WTC11 (cell line): ENCODE results near the gene TM9SF3. TPM values are rescaled to one million over a fixed set of nuclear protein-coding genes. Genes with fewer than 3 reads are reported as not detected.

Source experiments
- ATAC-seq: fragments of 200-7000 bp; cut with Tn5 transposase; 2 replicates; pipeline ENCODE4 v1.10.0; 2021; ENCODE audit warnings: mild to moderate bottlenecking, moderate library complexity
- Bru-seq: library from RNA; stranded (reverse); fragments of 400-500 nt; gene quantifications from one replicate; lab custom pipeline; 2021; lab: Mats Ljungman, UMichigan
- CTCF ChIA-PET: fragments of 300-600 bp; sonication (Branson Sonifier 250); formaldehyde crosslinking; loops from one replicate; lab custom pipeline; 2021; ENCODE audit warnings: antibody characterized with exemption; lab: Charles Lee
- POLR2A ChIA-PET: fragments of 350-600 bp; sonication (Branson Sonifier 250); formaldehyde crosslinking; loops from one replicate; lab custom pipeline; 2021; ENCODE audit warnings: antibody characterized with exemption; lab: Charles Lee
- DNase-seq: peaks from one replicate; pipeline ENCODE4 v3.0.0; 2021; ENCODE audit warnings: low spot score
- H3K27ac Mint-ChIP-seq: 2 replicates; pipeline ENCODE4 v1.8.0; 2021; ENCODE audit warnings: mixed read lengths
- H3K27me3 Mint-ChIP-seq: 2 replicates; pipeline ENCODE4 v1.8.0; 2021; ENCODE audit warnings: low read depth, mild to moderate bottlenecking, moderate library complexity, mixed read lengths
- H3K36me3 Mint-ChIP-seq: 2 replicates; pipeline ENCODE4 v1.8.0; 2021; ENCODE audit warnings: mixed read lengths
- H3K4me1 Mint-ChIP-seq: 2 replicates; pipeline ENCODE4 v1.8.0; 2022; ENCODE audit warnings: mixed read lengths
- H3K4me3 Mint-ChIP-seq: 2 replicates; pipeline ENCODE4 v1.8.0; 2021; ENCODE audit warnings: mild to moderate bottlenecking, moderate library complexity, mixed read lengths
- H3K9me3 Mint-ChIP-seq: 2 replicates; pipeline ENCODE4 v1.8.0; 2021; ENCODE audit warnings: mixed read lengths
- ATF1 ChIP-seq: sonication (generic); formaldehyde crosslinking; IDR thresholded peaks from 2 replicates; pipeline ENCODE4 v1.8.1; 2023; ENCODE audit warnings: mild to moderate bottlenecking, moderate library complexity, missing genetic modification reagents
- CREM ChIP-seq: sonication (generic); formaldehyde crosslinking; IDR thresholded peaks from 2 replicates; pipeline ENCODE4 v1.8.1; 2022; ENCODE audit warnings: mild to moderate bottlenecking, missing genetic modification reagents, moderate library complexity
- ESRRA ChIP-seq: sonication (generic); formaldehyde crosslinking; IDR thresholded peaks from 2 replicates; pipeline ENCODE4 v1.8.1; 2022; ENCODE audit warnings: mild to moderate bottlenecking, missing genetic modification reagents, borderline replicate concordance
- FOXJ3 ChIP-seq: sonication (generic); formaldehyde crosslinking; IDR thresholded peaks from 2 replicates; pipeline ENCODE4 v1.9.0; 2021; ENCODE audit warnings: missing genetic modification reagents, mild to moderate bottlenecking, borderline replicate concordance
- GABPB1 ChIP-seq: sonication (generic); formaldehyde crosslinking; IDR thresholded peaks from 2 replicates; pipeline ENCODE4 v1.8.1; 2023; ENCODE audit warnings: mild to moderate bottlenecking, missing genetic modification reagents
- NR2C2 ChIP-seq: sonication (generic); formaldehyde crosslinking; IDR thresholded peaks from 2 replicates; pipeline ENCODE4 v1.8.0; 2022; ENCODE audit warnings: mild to moderate bottlenecking, missing genetic modification reagents
- PRRX2 ChIP-seq: fragments of 250-450 bp; sonication (Bioruptor Pico); IDR thresholded peaks from 2 replicates; pipeline ENCODE4 v1.8.0; 2021; ENCODE audit warnings: mild to moderate bottlenecking
- SMAD4 ChIP-seq: sonication (generic); formaldehyde crosslinking; IDR thresholded peaks from 2 replicates; pipeline ENCODE4 v1.8.0; 2022; ENCODE audit warnings: mild to moderate bottlenecking, missing genetic modification reagents
- TCF7 ChIP-seq: sonication (generic); formaldehyde crosslinking; IDR thresholded peaks from 2 replicates; pipeline ENCODE4 v1.8.0; 2022; ENCODE audit warnings: mild to moderate bottlenecking, low read depth, missing genetic modification reagents, moderate library complexity
- TEAD4 ChIP-seq: sonication (generic); formaldehyde crosslinking; IDR thresholded peaks from 2 replicates; pipeline ENCODE4 v1.8.0; 2022; ENCODE audit warnings: mild to moderate bottlenecking, missing genetic modification reagents
- ZNF396 ChIP-seq: fragments of 250-450 bp; sonication (Bioruptor Pico); IDR thresholded peaks from 2 replicates; pipeline ENCODE4 v1.8.0; 2021; ENCODE audit warnings: mild to moderate bottlenecking, moderate library complexity, borderline replicate concordance
- long read RNA-seq, 3 experiments: library from RNA in 1 of 3; library from capped mRNA in 1 of 3; library from polyadenylated mRNA in 1 of 3; unstranded in 2 of 3; stranded (forward) in 1 of 3; transcript quantifications; one replicate each; pipeline ENCODE4 v2.0.0, GENCODE V29; 2021
- total RNA-seq: library from RNA; stranded (reverse); gene quantifications from 3 replicates; pipeline ENCODE4 v1.2.3, GENCODE V29; 2021
- TF ChIP-seq, protein P1 (sequence below): sonication (generic); formaldehyde crosslinking; conservative IDR thresholded peaks from 2 replicates; pipeline ENCODE4 v1.8.1; 2022; ENCODE audit warnings: mild to moderate bottlenecking, missing genetic modification reagents
- TF ChIP-seq, protein P2 (sequence below): fragments of 250-450 bp; sonication (Bioruptor Pico); IDR thresholded peaks from 2 replicates; pipeline ENCODE4 v1.9.0; 2021; ENCODE audit warnings: mild to moderate bottlenecking, borderline replicate concordance
- TF ChIP-seq, protein P3 (sequence below): sonication (generic); formaldehyde crosslinking; IDR thresholded peaks from 2 replicates; pipeline ENCODE4 v1.8.0; 2022; ENCODE audit warnings: missing genetic modification reagents
- TF ChIP-seq, protein P4 (sequence below): sonication (generic); formaldehyde crosslinking; IDR thresholded peaks from 2 replicates; pipeline ENCODE4 v1.8.1; 2023; ENCODE audit warnings: mild to moderate bottlenecking, missing genetic modification reagents
- TF ChIP-seq, protein P5 (sequence below): fragments of 250-450 bp; sonication (Bioruptor Pico); IDR thresholded peaks from 2 replicates; pipeline ENCODE4 v1.9.0; 2021; ENCODE audit warnings: mild to moderate bottlenecking
- TF ChIP-seq, protein P6 (sequence below): fragments of 250-450 bp; sonication (Bioruptor Pico); conservative IDR thresholded peaks from 2 replicates; pipeline ENCODE4 v1.9.0; 2021; ENCODE audit warnings: mild to moderate bottlenecking

Gene TM9SF3
- 107 to 116 TPM (median 113 TPM) in 3 replicates for total RNA-seq
- Bru-seq, nascent RNA, result percentile 91 among the genes with signal in this experiment
- long read RNA-seq, experiment 1, full-length matches to known transcripts, result 1,332 of 1,498 reads
- long read RNA-seq, experiment 1, partial matches to known transcripts, result 52 of 1,498 reads
- long read RNA-seq, experiment 1, other reads (novel, unspliced or antisense), result 114 of 1,498 reads
- long read RNA-seq, experiment 2, full-length matches to known transcripts, result 73 of 235 reads
- long read RNA-seq, experiment 2, partial matches to known transcripts, result 54 of 235 reads
- long read RNA-seq, experiment 2, other reads (novel, unspliced or antisense), result 108 of 235 reads
- long read RNA-seq, experiment 3, partial matches to known transcripts, result 4 of 27 reads
- long read RNA-seq, experiment 3, other reads (novel, unspliced or antisense), result 23 of 27 reads

DNA sequence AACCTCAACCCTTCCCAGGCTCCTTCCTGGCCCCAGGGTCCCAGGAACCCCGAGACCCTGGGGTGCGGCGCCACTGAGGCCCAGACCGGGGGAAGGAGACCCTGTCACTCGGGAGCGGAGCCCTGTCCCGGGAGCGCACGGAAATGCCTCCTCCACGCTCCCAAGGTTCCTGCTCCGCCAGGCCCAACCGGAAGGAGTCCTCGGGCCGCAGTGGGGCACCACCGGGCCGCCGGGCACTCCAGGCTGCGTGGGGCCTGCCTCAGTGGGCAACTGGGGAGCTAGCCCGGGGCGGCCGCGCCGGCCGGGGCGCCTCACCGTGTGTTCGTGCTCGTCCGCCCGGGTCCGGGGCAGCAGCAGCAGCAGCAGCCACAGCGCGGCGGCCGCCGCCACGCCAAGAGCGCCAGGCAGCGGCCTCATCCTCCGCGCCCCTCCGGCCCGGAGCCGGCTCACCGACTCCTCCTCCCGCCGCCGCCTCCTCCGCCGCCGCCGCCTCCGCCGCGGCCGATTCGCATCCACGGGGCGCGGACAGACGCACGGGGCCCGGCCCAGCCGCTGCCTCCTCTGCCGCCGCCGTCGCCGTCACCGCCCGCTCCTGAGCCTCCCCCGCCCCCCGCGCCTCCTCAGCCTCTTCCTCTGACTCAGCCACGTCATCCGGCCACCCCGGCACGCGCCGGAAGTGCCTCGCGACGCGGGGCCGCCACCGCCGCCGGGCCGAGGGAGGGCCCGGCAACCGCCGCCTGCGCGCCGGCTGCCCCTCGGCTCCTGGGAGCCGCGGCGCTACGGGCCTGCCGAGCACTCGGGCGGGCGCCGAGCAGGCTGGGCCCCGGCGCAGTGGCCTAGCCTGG, at the start of gene TM9SF3:
Gene TM9SF3 (minus strand): TSS at position 594 of the 845 bp plus-strand sequence. CDS start 177 bp downstream, at position 417.
- peaks cover 26% of the 10 kb centered on the region for H3K4me1 Mint-ChIP-seq
- no peaks in the 10 kb centered on the region for H3K27me3 Mint-ChIP-seq
- DNase-seq (peak; percentile 87), ATAC-seq (peak; percentile 83)
- ChIA-PET CTCF (no interaction called here), POLR2A (interaction anchor here (0.6 kb wide), 1 partner anchor 1127 kb away, joined by 5 read pairs; the partner anchor contains the start of gene MARVELD1)
- H3K4me3 Mint-ChIP-seq, result peak within 1 kb of the TSS; percentile 91
- no peaks in the 10 kb centered on the region for H3K9me3 Mint-ChIP-seq
- no peaks in the 10 kb centered on the region for H3K36me3 Mint-ChIP-seq
- H3K27ac Mint-ChIP-seq, result peak within 1 kb of the TSS; percentile 91
- TF ChIP-seq TEAD4 (CRISPR knock-in tag) (no peak), ATF1 (CRISPR knock-in tag) (no peak), SMAD4 (CRISPR knock-in tag) (no peak), GABPB1 (CRISPR knock-in tag) (peak; percentile 55; the same call in 1 of the 2 replicates), NR2C2 (CRISPR knock-in tag) (no peak), ZNF396 (CRISPR knock-in tag) (no peak), CREM (CRISPR knock-in tag) (no peak; the same call in 1 of the 2 replicates), TCF7 (CRISPR knock-in tag) (peak; percentile 16; the same call in 1 of the 2 replicates), FOXJ3 (CRISPR knock-in tag) (no peak), ESRRA (CRISPR knock-in tag) (no peak), PRRX2 (no peak)
- TF ChIP-seq, protein P1, sequence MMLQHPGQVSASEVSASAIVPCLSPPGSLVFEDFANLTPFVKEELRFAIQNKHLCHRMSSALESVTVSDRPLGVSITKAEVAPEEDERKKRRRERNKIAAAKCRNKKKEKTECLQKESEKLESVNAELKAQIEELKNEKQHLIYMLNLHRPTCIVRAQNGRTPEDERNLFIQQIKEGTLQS (CRISPR knock-in tag), result no peak
- TF ChIP-seq, protein P2, sequence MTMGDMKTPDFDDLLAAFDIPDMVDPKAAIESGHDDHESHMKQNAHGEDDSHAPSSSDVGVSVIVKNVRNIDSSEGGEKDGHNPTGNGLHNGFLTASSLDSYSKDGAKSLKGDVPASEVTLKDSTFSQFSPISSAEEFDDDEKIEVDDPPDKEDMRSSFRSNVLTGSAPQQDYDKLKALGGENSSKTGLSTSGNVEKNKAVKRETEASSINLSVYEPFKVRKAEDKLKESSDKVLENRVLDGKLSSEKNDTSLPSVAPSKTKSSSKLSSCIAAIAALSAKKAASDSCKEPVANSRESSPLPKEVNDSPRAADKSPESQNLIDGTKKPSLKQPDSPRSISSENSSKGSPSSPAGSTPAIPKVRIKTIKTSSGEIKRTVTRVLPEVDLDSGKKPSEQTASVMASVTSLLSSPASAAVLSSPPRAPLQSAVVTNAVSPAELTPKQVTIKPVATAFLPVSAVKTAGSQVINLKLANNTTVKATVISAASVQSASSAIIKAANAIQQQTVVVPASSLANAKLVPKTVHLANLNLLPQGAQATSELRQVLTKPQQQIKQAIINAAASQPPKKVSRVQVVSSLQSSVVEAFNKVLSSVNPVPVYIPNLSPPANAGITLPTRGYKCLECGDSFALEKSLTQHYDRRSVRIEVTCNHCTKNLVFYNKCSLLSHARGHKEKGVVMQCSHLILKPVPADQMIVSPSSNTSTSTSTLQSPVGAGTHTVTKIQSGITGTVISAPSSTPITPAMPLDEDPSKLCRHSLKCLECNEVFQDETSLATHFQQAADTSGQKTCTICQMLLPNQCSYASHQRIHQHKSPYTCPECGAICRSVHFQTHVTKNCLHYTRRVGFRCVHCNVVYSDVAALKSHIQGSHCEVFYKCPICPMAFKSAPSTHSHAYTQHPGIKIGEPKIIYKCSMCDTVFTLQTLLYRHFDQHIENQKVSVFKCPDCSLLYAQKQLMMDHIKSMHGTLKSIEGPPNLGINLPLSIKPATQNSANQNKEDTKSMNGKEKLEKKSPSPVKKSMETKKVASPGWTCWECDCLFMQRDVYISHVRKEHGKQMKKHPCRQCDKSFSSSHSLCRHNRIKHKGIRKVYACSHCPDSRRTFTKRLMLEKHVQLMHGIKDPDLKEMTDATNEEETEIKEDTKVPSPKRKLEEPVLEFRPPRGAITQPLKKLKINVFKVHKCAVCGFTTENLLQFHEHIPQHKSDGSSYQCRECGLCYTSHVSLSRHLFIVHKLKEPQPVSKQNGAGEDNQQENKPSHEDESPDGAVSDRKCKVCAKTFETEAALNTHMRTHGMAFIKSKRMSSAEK, result no peak
- TF ChIP-seq, protein P3, sequence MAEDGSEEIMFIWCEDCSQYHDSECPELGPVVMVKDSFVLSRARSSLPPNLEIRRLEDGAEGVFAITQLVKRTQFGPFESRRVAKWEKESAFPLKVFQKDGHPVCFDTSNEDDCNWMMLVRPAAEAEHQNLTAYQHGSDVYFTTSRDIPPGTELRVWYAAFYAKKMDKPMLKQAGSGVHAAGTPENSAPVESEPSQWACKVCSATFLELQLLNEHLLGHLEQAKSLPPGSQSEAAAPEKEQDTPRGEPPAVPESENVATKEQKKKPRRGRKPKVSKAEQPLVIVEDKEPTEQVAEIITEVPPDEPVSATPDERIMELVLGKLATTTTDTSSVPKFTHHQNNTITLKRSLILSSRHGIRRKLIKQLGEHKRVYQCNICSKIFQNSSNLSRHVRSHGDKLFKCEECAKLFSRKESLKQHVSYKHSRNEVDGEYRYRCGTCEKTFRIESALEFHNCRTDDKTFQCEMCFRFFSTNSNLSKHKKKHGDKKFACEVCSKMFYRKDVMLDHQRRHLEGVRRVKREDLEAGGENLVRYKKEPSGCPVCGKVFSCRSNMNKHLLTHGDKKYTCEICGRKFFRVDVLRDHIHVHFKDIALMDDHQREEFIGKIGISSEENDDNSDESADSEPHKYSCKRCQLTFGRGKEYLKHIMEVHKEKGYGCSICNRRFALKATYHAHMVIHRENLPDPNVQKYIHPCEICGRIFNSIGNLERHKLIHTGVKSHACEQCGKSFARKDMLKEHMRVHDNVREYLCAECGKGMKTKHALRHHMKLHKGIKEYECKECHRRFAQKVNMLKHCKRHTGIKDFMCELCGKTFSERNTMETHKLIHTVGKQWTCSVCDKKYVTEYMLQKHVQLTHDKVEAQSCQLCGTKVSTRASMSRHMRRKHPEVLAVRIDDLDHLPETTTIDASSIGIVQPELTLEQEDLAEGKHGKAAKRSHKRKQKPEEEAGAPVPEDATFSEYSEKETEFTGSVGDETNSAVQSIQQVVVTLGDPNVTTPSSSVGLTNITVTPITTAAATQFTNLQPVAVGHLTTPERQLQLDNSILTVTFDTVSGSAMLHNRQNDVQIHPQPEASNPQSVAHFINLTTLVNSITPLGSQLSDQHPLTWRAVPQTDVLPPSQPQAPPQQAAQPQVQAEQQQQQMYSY (CRISPR knock-in tag), result no peak
- TF ChIP-seq, protein P4, sequence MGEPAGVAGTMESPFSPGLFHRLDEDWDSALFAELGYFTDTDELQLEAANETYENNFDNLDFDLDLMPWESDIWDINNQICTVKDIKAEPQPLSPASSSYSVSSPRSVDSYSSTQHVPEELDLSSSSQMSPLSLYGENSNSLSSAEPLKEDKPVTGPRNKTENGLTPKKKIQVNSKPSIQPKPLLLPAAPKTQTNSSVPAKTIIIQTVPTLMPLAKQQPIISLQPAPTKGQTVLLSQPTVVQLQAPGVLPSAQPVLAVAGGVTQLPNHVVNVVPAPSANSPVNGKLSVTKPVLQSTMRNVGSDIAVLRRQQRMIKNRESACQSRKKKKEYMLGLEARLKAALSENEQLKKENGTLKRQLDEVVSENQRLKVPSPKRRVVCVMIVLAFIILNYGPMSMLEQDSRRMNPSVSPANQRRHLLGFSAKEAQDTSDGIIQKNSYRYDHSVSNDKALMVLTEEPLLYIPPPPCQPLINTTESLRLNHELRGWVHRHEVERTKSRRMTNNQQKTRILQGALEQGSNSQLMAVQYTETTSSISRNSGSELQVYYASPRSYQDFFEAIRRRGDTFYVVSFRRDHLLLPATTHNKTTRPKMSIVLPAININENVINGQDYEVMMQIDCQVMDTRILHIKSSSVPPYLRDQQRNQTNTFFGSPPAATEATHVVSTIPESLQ (CRISPR knock-in tag), result no peak
- TF ChIP-seq, protein P5, sequence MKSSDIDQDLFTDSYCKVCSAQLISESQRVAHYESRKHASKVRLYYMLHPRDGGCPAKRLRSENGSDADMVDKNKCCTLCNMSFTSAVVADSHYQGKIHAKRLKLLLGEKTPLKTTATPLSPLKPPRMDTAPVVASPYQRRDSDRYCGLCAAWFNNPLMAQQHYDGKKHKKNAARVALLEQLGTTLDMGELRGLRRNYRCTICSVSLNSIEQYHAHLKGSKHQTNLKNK (CRISPR knock-in tag), result no peak
- TF ChIP-seq, protein P6, sequence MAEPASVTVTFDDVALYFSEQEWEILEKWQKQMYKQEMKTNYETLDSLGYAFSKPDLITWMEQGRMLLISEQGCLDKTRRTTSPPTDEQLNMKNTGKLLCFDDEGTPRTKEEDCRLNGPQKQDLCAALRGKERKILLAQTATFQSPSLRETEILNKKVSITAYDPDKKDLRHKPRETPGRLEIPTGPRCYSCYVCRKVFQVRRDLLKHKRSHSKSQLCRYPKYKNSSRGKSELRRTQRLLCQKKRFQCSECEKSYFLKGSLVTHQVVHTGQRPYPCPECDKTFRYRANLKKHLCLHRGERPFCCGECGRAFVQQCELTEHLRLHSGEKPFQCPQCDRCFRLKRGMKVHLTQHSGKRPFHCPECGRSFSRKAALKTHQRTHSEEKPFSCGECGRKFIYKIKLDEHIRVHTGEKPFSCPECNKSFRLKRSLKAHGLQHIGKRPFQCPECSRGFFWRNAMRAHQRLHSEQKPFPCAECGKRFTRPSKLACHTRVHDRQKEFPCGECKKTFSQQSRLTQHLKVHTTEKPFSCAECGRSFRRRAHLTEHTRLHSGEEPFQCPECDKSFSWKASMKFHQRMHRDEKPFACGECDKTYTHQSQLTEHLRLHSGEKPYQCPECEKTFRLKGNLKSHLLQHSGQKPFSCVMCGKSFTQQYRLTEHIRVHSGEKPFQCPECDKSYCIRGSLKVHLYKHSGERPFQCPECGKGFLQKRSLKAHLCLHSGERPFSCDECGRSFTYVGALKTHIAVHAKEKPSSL (CRISPR knock-in tag), result no peak
